SW 1271 (cell line): ENCODE results near the gene LIF.
"Not testable (repeated sequence)": the region's sequence is repeated elsewhere in the genome, so short reads cannot be mapped to it uniquely, and the experiment has no call there.

Experiments used
- DNase-seq, 2 experiments: peaks; one replicate each; lab custom pipeline; 2025; lab: John Stamatoyannopoulos, UW

Gene LIF

GRCh38 chr22:30224161-30224857 is 22.2 kb downstream of the LIF start:
- DNase-seq = peak; percentile 41 to 73

- no peak for DNase-seq
These were observed 23.3 kb downstream of the LIF start for GRCh38 chr22:30223303-30223702.

GRCh38 chr22:30222321-30222720 is 24.2 kb downstream of the LIF start:
- DNase-seq = no peak

GRCh38 chr22:30221121-30221992 is 25.2 kb downstream of the LIF start:
- DNase-seq = no peak

- DNase-seq = no peak
These were observed 26.1 kb downstream of the LIF start for GRCh38 chr22:30220338-30221012.

GRCh38 chr22:30219668-30220278 is 26.8 kb downstream of the LIF start:
- no peak for DNase-seq

GRCh38 chr22:30219049-30219654 is 27.4 kb downstream of the LIF start:
- no peak for DNase-seq

GRCh38 chr22:30217698-30218560 is 28.6 kb downstream of the LIF start:
- no peak for DNase-seq

- DNase-seq = no peak
These were observed 29.8 kb downstream of the LIF start for GRCh38 chr22:30216710-30217109.

- not testable (repeated sequence) for DNase-seq
These were observed 30.3 kb downstream of the LIF start for GRCh38 chr22:30216272-30216671.

- DNase-seq = no peak
These were observed 31.7 kb downstream of the LIF start for GRCh38 chr22:30214703-30215407.

GRCh38 chr22:30212996-30213441 is 33.5 kb downstream of the LIF start:
- DNase-seq = no peak

- DNase-seq = peak; percentile 75 to 82
These were observed 34.1 kb downstream of the LIF start for GRCh38 chr22:30212363-30212995.

- no peak for DNase-seq
These were observed 35.3 kb downstream of the LIF start for GRCh38 chr22:30211124-30211820.

- DNase-seq = peak; percentile 27 to 62
These were observed 36.2 kb downstream of the LIF start for GRCh38 chr22:30210235-30210909.

GRCh38 chr22:30209642-30210041 is 36.9 kb downstream of the LIF start:
- DNase-seq = no peak

GRCh38 chr22:30208631-30209603 is 37.6 kb downstream of the LIF start:
- no peak for DNase-seq
